GM23248 (cell line): ENCODE measurements around the gene CNTN4.

ENCODE experiments used
- EZH2 ChIP-seq: fragments of 200-600 bp; sonication (generic); IDR thresholded peaks from 2 replicates; pipeline ENCODE4 v1.6.1; 2018; ENCODE audit warnings: antibody characterized with exemption, mild to moderate bottlenecking; ENCODE audit not compliant: insufficient read depth, poor library complexity, severe bottlenecking
- EZH2phosphoT487 ChIP-seq: fragments of 200-600 bp; sonication (generic); IDR thresholded peaks from 2 replicates; pipeline ENCODE4 v1.6.1; 2018; ENCODE audit warnings: antibody characterized with exemption, moderate library complexity, mild to moderate bottlenecking, low read depth; ENCODE audit not compliant: insufficient read depth

DNA sequence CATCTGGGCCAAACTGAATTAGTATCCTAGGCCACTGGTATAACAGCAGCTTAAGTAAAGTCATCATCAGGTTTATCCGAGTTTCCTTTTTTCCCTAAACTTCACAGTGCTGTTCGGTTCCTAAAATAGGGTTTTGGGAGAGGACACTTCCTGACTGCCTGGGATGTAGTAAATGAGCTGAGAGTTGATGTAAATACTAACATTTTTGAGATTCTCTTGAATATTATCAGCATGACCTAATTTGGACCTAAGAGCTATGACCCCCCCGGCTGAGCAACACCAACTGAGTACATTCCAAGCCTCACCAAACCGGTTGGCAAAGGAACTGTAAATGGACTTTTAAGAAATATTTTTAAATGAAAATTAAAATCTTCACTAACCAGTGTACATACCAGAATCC is 932.7 kb downstream of the CNTN4 start:
- no peak for TF ChIP-seq EZH2
- TF ChIP-seq EZH2phosphoT487 = no peak
